HUES64 (cell line): ENCODE results near the gene OXLD1.

ENCODE experiments used
- H3K27ac ChIP-seq: 2 replicates; pipeline ENCODE4 v1.7.0; 2013; ENCODE audit warnings: low read depth, low read length, inconsistent platforms
- H3K27me3 ChIP-seq: 2 replicates; pipeline ENCODE4 v1.6.1; 2013; ENCODE audit warnings: mild to moderate bottlenecking, low read length; ENCODE audit not compliant: insufficient read depth
- H3K36me3 ChIP-seq: 2 replicates; pipeline ENCODE4 v1.6.1; 2013; ENCODE audit warnings: mild to moderate bottlenecking, low read length; ENCODE audit not compliant: insufficient read depth
- H3K4me1 ChIP-seq: 2 replicates; pipeline ENCODE4 v1.6.1; 2013; ENCODE audit warnings: mild to moderate bottlenecking, low read length, moderate library complexity; ENCODE audit not compliant: insufficient read depth
- H3K4me3 ChIP-seq: 2 replicates; pipeline ENCODE4 v1.5.1; 2013; ENCODE audit warnings: mild to moderate bottlenecking, low read length, moderate library complexity
- H3K9ac ChIP-seq: 2 replicates; pipeline ENCODE4 v1.6.1; 2013; ENCODE audit warnings: mild to moderate bottlenecking, low read depth, low read length
- H3K9me3 ChIP-seq: 2 replicates; pipeline ENCODE4 v1.6.1; 2013; ENCODE audit warnings: low read depth, low read length; ENCODE audit not compliant: insufficient read depth
- WGBS: fragments of 150-250, 120-280 bp; methylation state at CpG from one replicate; pipeline ENCODE4 v1.1.7; 2013; ENCODE audit warnings: missing lambda C conversion rate; 5-methylcytosine and 5-hydroxymethylcytosine counted together

Gene OXLD1

DNA sequence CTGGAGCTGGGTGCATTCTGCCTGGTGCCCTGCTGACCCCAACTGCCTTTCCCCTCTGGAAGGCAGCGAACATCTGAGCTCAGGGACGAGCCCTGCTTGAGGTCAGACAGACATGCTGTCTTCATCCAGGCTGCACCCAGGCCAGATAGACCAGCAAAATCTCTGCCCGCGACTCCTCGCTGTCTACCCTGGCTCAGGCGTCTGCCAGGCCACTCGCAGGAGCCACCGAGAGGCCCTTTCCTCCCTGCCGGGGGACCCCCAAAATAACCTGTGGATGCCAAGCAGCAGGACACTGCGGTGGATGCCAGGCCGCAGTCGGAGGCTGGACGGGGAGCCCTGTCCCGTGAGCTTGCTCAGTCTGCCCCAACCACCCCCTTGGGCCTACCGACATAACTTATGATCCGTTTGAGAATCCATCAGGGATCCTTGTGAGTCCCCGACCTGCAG is 42.4 kb upstream of the OXLD1 start:
- peaks cover 10% of the 10 kb centered on the region; the same call in 1 of the 2 replicates for H3K4me1 ChIP-seq
- no peaks in the 10 kb centered on the region for H3K27me3 ChIP-seq
- peaks cover 36% of the 10 kb centered on the region for H3K36me3 ChIP-seq
- H3K27ac ChIP-seq = peak overlapping the region; percentile 46; the same call in 1 of the 2 replicates
- no peak overlapping the region for H3K4me3 ChIP-seq
- WGBS = 92% methylated on average over 17 of the region's 17 CpGs
- H3K9me3 ChIP-seq = no peaks in the 10 kb centered on the region
- H3K9ac ChIP-seq = no peak overlapping the region

DNA sequence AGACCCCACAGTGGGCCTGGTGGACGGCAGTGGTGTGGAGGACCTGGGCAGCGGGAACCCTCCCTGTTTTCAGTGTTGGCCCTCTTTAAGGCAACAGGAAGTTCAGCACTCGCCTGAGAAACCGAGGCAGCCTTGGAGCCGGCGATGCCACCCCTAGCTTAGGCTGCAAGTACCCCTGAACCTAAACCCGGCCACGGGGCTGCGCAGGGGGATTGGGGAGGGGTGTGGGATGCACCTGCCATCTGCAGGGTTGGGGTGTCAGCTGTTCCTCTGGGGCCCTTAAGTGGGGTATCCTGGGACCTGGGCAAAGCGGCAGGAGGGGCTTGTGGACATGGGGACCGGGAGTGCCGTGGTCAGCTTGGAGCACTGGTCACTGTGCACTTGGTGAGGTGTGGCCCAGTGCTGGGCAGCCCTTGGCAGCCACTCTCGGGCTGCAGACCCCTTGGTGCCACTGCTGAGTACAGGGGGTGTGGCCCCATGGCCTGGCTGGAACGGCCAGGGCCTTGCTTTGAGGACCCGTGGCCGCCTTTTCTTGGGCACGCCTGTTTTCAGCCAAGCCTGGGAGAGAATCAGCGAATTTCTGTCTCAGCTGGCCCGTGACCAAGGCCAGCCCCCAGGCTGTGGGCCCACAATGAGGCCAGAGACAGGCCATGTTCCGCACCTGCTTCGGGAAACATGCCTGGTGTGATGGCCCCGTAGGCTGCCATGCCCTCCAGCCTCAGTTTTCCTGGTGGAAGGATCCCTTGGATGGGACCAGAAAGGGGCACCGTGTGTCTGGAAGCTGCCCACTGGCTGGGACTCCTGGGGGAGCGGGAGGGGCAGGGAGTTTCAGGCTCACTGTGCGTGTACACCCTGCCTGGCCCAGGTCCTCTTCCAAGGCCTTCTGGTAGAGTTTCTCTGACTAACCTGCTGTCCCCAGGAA is 41.6 kb upstream of the OXLD1 start:
- H3K9ac ChIP-seq = no peak overlapping the region

DNA sequence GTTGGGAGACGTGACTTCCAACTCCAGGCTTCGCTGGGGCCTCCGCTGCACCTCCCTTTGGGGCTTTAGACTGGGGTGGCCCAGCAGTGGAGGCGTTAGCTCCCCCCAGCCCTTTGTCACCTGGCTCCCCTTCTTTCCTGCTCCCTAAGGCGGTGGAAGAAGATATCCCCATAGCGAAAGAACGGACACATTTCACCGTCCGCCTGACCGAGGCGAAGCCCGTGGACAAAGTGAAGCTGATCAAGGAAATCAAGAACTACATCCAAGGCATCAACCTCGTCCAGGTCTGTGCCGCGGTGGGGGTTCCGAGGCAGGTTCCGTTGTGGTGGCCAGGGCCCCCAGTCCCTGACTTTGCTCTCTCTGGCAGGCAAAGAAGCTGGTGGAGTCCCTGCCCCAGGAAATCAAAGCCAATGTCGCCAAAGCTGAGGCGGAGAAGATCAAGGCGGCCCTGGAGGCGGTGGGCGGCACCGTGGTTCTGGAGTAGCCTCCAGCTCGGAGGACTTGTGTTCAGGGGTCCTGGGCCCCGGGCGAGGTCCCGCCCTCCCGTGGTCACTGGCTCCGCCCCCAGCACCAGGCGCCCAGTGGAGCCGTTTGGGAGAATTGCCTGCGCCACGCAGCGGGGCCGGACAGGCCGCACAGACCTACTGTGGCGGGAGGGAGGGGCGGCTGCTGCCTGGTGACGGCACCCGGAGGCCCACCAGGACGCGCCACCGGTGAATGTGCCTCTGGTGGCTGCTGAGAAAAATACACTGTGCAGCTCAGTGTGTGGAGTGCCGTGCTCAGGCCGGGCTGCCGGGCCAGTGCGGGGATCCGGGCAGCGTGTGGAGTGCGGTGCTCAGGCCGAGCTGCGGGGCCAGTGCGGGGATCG is 40.6 kb upstream of the OXLD1 start:
- Histone ChIP-seq H3K9ac (no peak overlapping the region), H3K4me1 (peaks cover 4% of the 10 kb centered on the region; the same call in 1 of the 2 replicates), H3K27me3 (no peaks in the 10 kb centered on the region), H3K27ac (no peak overlapping the region), H3K4me3 (no peak overlapping the region), H3K9me3 (no peaks in the 10 kb centered on the region), H3K36me3 (peaks cover 36% of the 10 kb centered on the region)
- WGBS = 95% methylated on average over 54 of the region's 54 CpGs

More for the DNA sequence above, 41.6 kb upstream of the OXLD1 start:
- H3K4me3 ChIP-seq = no peak overlapping the region
- peaks cover 36% of the 10 kb centered on the region for H3K36me3 ChIP-seq
- H3K27ac ChIP-seq = no peak overlapping the region
- H3K4me1 ChIP-seq = peaks cover 7% of the 10 kb centered on the region; the same call in 1 of the 2 replicates
- H3K27me3 ChIP-seq = no peaks in the 10 kb centered on the region
- H3K9me3 ChIP-seq = no peaks in the 10 kb centered on the region
- 95% methylated on average over 25 of the region's 25 CpGs for WGBS

DNA sequence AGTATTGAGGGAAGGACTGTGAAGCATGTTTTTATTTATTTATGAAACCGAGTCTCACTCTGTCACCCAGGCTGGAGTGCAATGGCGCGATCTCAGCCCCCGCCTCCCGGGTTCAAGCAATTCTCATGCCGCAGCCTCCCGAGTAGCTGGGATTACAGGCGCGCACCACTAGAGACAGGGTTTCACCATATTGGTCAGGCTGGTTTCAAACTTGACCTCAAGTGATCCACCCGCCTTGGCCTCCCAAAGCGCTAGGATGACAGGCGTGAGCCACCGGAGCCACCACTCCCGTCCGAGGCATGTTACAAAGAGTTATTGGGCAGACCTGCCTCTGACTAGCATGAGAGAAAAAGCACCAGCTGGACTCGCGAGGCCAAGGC is 39.8 kb upstream of the OXLD1 start:
- Histone ChIP-seq H3K27me3 (no peaks in the 10 kb centered on the region), H3K4me1 (peaks cover 4% of the 10 kb centered on the region; the same call in 1 of the 2 replicates), H3K36me3 (peaks cover 44% of the 10 kb centered on the region), H3K27ac (no peak overlapping the region), H3K9me3 (no peaks in the 10 kb centered on the region), H3K4me3 (no peak overlapping the region), H3K9ac (no peak overlapping the region)
- 96% methylated on average over 17 of the region's 17 CpGs for WGBS

DNA sequence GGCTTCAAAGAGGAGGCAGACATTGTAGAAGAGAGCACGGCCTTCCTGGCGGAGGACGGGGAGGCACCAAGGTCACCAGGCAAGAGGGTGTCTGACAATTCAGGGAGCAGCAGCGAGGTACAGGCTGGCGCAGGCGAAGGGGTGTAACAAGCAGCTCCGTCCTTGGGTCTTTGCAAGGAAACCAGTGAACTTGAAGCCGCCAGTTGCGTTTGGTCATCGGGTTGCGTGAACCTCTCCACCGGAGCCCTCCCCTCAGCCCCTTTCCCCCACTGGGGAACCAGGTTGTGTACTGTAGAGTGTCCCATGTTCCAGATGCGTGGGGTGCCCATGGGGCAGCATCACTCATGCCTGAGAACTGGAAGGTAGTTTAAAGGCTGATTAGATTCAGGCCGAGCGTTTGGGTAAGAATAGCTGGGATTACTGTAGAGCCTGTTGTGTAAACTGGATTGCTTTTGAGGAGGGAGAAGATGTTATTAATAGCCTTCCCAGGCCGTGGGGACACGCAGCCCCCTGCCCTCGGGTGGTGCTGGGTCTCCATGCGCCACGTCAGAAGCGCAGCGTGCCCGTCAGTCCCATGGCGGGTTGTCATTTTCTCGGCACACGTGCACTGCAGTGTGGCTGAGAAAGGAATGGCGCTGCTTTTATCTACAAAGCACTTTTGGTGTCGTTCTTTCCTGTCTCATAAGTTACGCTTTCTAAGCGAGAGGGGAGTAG is 39.3 kb upstream of the OXLD1 start:
- H3K36me3 ChIP-seq = peaks cover 50% of the 10 kb centered on the region
- no peak overlapping the region for H3K27ac ChIP-seq

GRCh38 chr17:81703747-81704654 is 37.6 kb upstream of the OXLD1 start:
- Histone ChIP-seq H3K4me1 (no peaks in the 10 kb centered on the region), H3K9ac (peak overlapping the region; percentile 99), H3K27ac (peak overlapping the region; percentile 77), H3K4me3 (peak overlapping the region; percentile 98), H3K9me3 (no peaks in the 10 kb centered on the region), H3K27me3 (no peaks in the 10 kb centered on the region), H3K36me3 (peaks cover 58% of the 10 kb centered on the region)
- 36% methylated on average over 27 of the region's 27 CpGs for WGBS

More for the DNA sequence above, 39.3 kb upstream of the OXLD1 start:
- 95% methylated on average over 30 of the region's 30 CpGs for WGBS
- Histone ChIP-seq H3K4me1 (peaks cover 4% of the 10 kb centered on the region; the same call in 1 of the 2 replicates), H3K4me3 (no peak overlapping the region), H3K9ac (no peak overlapping the region), H3K9me3 (no peaks in the 10 kb centered on the region), H3K27me3 (no peaks in the 10 kb centered on the region)

GRCh38 chr17:81702934-81703746 is 36.7 kb upstream of the OXLD1 start, which contains the start of gene MRPL12:
MRPL12 (plus strand) TSS chr17:81703367; CDS start chr17:81703502, 135 bp downstream.
- Histone ChIP-seq H3K36me3 (peaks cover 66% of the 10 kb centered on the region), H3K4me1 (no peaks in the 10 kb centered on the region), H3K9me3 (no peaks in the 10 kb centered on the region), H3K9ac (peak within 1 kb of the TSS; percentile 99), H3K27me3 (no peaks in the 10 kb centered on the region), H3K4me3 (peak within 1 kb of the TSS; percentile 98), H3K27ac (peak within 1 kb of the TSS; percentile 94)
- under 1% methylated on average over 102 of the region's 102 CpGs for WGBS

DNA sequence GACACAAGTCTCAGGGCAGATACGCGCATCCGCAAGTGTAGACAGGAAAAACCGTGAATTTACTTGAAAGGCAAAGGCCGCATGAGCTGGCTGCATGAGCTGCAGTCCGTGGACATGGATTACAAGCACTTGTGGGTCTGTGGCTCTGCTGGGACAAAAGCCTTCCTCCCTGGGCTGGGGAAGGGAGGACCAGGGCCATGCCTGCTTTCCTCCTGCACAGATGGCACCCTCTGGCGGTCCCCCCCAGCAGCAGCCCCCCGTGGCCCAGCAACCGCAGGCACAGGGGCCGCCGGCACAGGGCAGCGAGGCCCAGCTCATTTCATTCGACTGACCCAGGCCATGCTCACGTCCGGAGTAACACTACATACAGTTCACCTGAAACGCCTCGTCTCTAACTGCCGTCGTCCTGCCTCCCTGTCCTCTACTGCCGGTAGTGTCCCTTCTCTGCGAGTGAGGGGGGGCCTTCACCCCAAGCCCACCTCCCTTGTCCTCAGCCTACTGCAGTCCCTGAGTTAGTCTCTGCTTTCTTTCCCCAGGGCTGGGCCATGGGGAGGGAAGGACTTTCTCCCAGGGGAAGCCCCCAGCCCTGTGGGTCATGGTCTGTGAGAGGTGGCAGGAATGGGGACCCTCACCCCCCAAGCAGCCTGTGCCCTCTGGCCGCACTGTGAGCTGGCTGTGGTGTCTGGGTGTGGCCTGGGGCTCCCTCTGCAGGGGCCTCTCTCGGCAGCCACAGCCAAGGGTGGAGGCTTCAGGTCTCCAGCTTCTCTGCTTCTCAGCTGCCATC is 35.1 kb upstream of the OXLD1 start:
- no peaks in the 10 kb centered on the region for H3K9me3 ChIP-seq
- H3K27me3 ChIP-seq = no peaks in the 10 kb centered on the region
- no peaks in the 10 kb centered on the region for H3K4me1 ChIP-seq
- H3K27ac ChIP-seq = no peak overlapping the region
- 90% methylated on average over 23 of the region's 23 CpGs for whole genome bisulfite sequencing
- peak overlapping the region; percentile 98 for H3K4me3 ChIP-seq
- peaks cover 66% of the 10 kb centered on the region for H3K36me3 ChIP-seq
- peak overlapping the region; percentile 99 for H3K9ac ChIP-seq
